ENCODE data around the gene RBAK.
A peak's percentile ranks its signal among the peaks of the same experiment; 100 is the strongest.
"Not testable (repeated sequence)": the region's sequence is repeated elsewhere in the genome, so short reads cannot be mapped to it uniquely, and the experiment has no call there.

Gene RBAK

GRCh38 chr7:5045558-5046396 is at the start of gene RBAK:
Gene RBAK, plus strand, starts transcription at chr7:5045860. Its CDS starts 2,217 bp downstream, at chr7:5048077.
- peak; percentile 95 for DNase-seq (ENCODE audit: low spot score)

DNA sequence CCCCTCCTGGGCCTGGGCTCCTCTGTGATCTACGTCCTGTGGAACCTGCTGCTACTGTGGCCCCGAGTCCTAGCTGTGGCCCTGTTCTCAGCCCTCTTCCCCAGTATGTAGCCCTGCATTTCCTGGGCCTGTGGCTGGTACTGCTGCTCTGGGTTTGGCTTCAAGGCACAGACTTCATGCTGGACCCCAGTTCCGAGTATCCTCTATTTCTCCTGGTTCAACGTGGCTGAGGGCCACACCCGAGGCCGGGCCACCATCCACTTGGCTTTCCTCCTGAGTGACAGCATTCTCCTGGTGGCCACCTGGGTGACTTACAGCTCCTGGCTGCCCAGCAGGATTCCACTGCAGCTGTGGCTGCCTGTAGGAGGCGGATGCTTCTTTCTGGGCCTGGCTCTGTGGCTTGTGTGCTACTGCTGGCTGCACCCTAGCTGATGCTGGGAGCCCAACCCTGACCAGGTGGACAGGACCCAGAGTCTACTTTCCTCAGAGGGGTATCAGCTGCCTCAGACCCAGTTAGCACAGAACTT is 48.9 kb upstream of the RBAK start:
- DNase-seq (ENCODE audit: low spot score): no peak

- DNase-seq (ENCODE audit: low spot score): no peak
These were observed 47.4 kb upstream of the RBAK start for GRCh38 chr7:4998244-4998643.

- no peak for DNase-seq (ENCODE audit: low spot score)
These were observed 46.8 kb upstream of the RBAK start for GRCh38 chr7:4998910-4999309.

- DNase-seq (ENCODE audit: low spot score): no peak
These were observed 46.2 kb upstream of the RBAK start for GRCh38 chr7:4999369-4999950.

GRCh38 chr7:5001003-5001402 is 44.7 kb upstream of the RBAK start:
- no peak for DNase-seq (ENCODE audit: low spot score)

GRCh38 chr7:5001911-5002310 is 43.7 kb upstream of the RBAK start:
- no peak for DNase-seq (ENCODE audit: low spot score)

DNA sequence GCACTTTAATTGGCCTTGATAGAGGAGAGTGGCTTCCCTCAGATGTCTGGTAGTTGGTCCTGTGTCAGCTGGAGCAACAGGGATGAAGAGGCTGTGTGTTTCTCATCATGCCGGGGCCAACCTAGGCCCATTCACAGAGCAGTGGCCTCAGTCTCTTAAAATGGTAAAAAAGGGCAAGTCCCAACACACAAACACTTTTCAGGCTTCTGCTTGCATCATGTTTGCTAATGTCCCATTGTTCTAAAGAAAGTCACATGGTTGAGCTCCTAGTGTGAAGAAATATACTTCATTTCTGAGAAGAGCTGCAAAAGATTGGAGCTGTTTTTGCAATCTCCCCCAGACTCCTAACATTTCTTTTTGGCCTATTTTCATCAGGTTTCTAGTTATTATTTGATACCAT is 40.6 kb upstream of the RBAK start:
- DNase-seq (ENCODE audit: low spot score): no peak

- DNase-seq (ENCODE audit: low spot score): no peak
These were observed 32.7 kb upstream of the RBAK start for GRCh38 chr7:5012985-5013384.

DNA sequence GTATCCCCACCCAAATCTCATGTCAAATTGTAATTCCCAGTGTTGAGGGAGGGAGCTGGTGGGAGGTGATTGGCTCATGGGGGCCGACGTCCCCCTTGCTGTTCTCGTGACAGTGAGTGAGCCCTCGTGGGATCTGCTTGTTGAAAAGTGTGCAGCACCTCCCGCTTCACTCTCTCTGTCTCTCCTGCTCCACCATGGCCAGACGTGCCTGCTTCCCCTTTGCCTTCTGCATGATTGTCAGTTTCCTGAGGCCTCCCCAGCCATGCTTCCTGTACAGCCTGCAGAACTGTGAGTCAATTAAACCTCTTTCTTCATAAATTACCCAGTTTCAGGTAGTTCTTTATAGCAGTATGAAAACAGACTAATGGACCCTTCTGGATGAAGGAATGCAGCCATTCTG is 29.7 kb upstream of the RBAK start:
- not testable (repeated sequence) for DNase-seq (ENCODE audit: low spot score)

DNA sequence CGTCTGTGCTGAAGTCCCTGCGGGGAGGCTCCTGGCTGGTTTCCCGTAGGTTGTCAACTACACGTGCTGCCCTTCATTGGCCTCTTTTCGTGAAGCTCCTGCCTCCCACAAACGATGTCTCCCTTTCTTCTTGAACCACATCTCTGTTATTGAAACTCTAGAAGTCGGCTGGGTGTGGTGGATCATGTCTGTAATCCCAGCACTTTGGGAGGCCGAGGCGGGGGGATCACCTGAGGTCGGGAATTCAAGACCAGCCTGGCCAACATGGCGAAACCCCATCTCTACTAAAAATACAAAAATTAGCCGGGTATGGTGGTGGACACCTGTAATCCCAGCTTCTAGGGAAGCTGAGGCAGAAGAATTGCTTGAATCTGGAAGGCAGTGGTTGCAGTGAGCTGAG is 28.0 kb upstream of the RBAK start:
- DNase-seq (ENCODE audit: low spot score): not testable (repeated sequence)

GRCh38 chr7:5020098-5020497 is 25.6 kb upstream of the RBAK start:
- no peak for DNase-seq (ENCODE audit: low spot score)

DNA sequence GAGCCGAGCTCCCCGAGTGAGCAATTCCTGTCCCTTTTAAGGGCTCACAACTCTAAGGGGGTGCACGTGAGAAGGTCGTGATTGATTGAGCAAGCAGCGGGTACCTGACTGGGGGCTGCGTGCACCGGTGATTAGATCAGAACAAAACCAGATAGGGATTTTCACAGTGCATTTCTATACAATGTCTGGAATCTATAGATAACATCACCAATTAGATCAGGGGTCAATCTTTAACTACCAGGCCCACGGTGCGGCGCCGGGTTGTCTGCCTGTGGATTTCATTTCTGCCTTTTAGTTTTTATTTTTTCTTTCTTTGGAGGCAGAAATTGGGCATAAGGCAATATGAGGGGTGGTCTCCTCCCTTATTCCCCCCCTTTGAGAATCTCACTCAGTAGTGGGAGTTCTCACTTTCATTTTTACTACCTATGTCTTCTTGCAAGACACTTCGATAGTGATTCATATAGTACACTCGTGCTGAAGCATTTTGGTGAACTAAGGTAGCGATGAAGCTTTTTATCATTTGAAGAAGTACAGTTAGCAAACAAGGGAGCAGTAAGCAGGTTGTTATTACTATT is 24.6 kb upstream of the RBAK start:
- DNase-seq (ENCODE audit: low spot score): not testable (repeated sequence)

- DNase-seq (ENCODE audit: low spot score): not testable (repeated sequence)
These were observed 22.0 kb upstream of the RBAK start for GRCh38 chr7:5023626-5024025.

DNA sequence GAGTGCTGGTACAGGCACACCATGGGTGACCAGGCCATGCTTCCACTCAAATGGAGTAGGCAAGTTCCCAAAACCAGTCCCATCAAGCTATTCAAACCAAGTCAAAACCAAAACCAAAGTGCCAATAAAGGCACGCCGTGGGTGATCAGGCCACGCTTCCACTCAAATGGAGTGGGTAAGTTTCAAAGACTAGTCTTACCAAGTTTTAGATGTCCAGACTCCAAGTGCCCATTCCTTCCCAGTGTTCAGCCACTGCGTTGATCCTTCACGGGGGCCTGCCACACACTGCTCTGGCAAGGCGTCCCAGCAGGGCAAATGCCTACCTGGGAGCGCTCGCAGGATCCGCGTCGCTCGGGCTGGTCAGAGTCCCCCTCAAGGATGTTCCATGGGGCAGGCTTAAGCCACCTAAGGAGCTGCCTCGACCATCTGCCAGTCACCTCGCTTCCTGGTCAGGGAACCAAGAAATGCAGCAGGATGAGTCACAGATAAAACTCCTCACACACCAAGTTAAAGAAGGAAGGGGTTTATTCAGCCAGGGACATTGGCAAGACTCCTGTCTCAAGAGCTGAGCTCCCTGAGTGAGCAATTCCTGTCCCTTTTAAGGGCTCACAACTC is 17.8 kb upstream of the RBAK start:
- not testable (repeated sequence) for DNase-seq (ENCODE audit: low spot score)

DNA sequence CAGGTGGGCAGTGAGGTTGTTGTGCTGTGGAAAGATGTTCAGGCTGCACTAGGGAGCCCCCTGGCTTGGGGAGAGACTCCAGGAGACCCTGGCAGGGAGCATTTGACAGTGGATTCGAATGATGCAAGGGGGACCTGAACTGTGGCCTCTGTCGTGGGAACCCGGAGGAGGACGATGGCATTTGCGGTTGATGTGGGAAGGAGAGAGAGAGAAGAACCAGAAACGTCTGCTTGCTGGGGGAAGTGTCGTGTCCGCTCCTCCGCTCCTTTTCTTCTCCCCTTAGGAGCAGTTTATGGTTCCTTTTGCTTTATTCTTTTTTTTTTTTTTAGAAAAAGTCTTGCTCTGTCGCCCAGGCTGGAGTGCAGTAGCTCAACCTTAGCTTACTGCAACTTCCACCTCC is 12.5 kb upstream of the RBAK start:
- DNase-seq (ENCODE audit: low spot score): not testable (repeated sequence)

DNA sequence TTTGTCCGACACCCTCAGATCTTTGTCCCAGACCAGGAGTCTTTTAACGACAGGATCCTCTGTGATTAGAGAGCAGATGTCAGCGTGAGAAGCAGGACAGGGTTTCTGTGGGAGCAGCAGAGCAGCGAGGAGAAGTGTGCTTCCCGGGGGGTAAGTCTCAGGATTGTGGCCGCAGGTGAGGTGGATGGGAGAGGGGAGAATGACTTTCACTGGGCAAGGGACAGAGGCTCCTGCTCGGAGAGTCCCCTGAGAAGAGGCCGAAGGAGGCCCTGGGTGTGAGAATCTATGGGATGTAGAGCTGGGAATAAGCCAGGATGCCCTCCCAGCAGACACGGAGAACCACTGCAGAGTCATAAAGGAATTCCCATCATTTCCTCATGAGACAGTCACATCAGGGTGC is 10.4 kb upstream of the RBAK start:
- DNase-seq (ENCODE audit: low spot score): no peak

DNA sequence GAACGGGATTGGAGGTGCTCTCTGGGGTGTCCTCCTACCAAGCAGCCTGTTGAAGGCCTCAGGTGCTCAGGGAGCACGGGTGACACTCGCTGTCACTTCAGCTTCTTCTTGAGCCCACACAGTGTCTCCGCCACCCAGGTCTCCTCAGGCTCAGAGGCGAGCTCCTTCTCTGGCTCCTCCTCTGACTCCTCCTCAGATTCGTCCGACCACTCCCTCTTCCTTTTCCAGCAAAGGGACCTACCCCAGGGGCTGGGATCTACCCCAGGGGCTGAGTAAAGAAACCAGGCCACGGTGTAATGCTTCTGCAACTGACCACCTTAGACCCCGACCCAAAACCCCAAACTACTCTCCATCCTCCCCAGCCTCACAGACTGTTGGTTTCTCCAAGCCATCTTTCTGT is 9.2 kb upstream of the RBAK start:
- DNase-seq (ENCODE audit: low spot score): no peak

GRCh38 chr7:5041047-5041446 is 4.6 kb upstream of the RBAK start:
- DNase-seq (ENCODE audit: low spot score): no peak

GRCh38 chr7:5043661-5044060 is 2.0 kb upstream of the RBAK start:
- DNase-seq (ENCODE audit: low spot score): no peak

DNA sequence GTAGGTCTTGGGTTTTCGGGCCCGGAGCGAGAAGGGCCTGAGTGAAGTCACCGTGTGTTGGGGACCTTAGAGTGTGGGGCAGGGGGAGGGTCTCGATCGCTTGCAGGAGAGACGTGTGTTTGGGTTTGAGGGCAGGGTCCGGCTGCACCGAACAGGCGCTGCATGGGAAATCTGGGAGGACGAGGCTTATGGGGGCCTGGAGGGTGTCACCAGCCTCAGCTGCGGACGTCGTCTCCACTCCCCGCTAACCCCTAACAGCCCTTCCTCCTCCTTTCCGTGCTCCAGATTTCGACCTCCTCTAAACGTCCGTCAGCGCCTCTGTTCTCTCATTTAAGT is 705 bp downstream of the RBAK start:
- DNase-seq (ENCODE audit: low spot score): not testable (repeated sequence)

DNA sequence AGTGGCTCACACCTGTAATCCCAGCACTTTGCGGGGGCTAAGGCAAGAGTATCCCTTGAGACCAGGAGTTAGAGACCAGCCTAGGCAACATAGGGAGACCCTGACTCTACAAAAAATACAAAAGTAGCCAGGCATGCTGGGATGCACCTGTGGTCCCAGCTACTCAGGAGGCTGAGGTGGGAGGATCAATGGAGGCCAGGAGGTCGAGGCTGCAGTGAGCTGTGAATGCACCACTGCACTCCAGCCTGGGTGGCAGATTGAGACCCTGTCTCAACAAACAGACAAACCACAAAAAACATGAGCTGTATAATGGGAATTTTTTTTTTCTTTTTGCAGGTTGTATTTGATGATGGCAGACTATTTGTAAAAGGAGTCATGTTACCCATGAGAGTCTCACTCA is 1.5 kb downstream of the RBAK start:
- not testable (repeated sequence) for DNase-seq (ENCODE audit: low spot score)

DNA sequence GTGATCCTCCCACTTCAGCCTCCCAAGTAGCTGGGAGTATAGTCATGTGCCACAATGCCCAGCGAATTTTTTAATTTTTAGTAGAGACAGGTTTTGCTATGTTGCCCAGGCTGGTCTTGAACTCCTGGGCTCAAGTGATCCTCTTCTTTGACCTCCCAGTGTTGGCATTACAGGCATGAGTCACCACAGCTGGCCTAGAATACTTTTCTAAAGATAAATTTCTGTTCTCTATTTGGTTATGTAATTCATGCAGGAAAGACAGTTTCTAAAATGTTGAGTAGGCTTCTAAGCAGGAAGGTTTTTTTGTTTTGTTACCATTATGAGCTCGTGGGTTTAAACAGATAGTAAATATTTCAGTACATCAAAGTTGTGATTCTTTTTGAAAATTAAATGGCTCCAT is 5.0 kb downstream of the RBAK start:
- DNase-seq (ENCODE audit: low spot score): no peak
